A549 treated with AZD2906 at 1 μM for 4 hours (cell line): ENCODE data around the gene MANEAL. TPM values are rescaled to one million over a fixed set of nuclear protein-coding genes. Genes with fewer than 3 reads are reported as not detected.

ENCODE experiments used
- total RNA-seq: library from RNA; stranded (reverse); fragments of 200-300 nt; extraction: Qiagen RNA extraction; gene quantifications from 5 replicates; pipeline ENCODE4 v1.2.3, GENCODE V29; 2022

MANEAL gene
- 21.2 to 26.5 TPM (median 25.0 TPM) in 5 replicates for total RNA-seq

GRCh38 chr1:37793773-37794371 lies at the start of gene MANEAL:
Gene MANEAL (plus strand): TSS chr1:37793847. CDS start chr1:37794183, 336 bp downstream.

GRCh38 chr1:37764888-37765441 lies 28.7 kb upstream of the MANEAL start, which contains the start of gene EPHA10:
Gene EPHA10 (minus strand): TSS chr1:37765120. CDS start chr1:37765066, 54 bp downstream.

GRCh38 chr1:37807555-37808368 lies 14.1 kb downstream of the MANEAL start, which contains the start of the genes C1orf122 and YRDC:
Gene C1orf122 (plus strand): TSS chr1:37807790. CDS start chr1:37808405, 615 bp downstream.
Gene YRDC (minus strand): TSS chr1:37808208. CDS start chr1:37808180, 28 bp downstream.

Other genes with a start within 250 kb of the MANEAL start
- 10.6 to 16.0 TPM (median 15.4 TPM) in 5 replicates for gene SNIP1, start 239.6 kb upstream of the MANEAL start, total RNA-seq
- gene DNALI1, start 236.9 kb upstream of the MANEAL start, total RNA-seq: 0.03 TPM in 1 of 5 replicates, not detected in the others
- gene GNL2, start 197.9 kb upstream of the MANEAL start, total RNA-seq: 48.6 to 63.7 TPM (median 52.0 TPM) in 5 replicates
- 0.05 to 0.19 TPM (median 0.14 TPM) in 5 replicates for gene RSPO1, start 159.0 kb upstream of the MANEAL start, total RNA-seq
- 45.0 to 48.5 TPM (median 47.4 TPM) in 5 replicates for gene CDCA8, start 101.3 kb upstream of the MANEAL start, total RNA-seq
- 0.95 to 1.4 TPM (median 1.1 TPM) in 5 replicates for gene EPHA10, start 28.7 kb upstream of the MANEAL start, total RNA-seq
- 35.9 to 71.1 TPM (median 57.7 TPM) in 5 replicates for gene C1orf122, start 13.9 kb downstream of the MANEAL start, total RNA-seq
- gene YRDC, start 14.4 kb downstream of the MANEAL start, total RNA-seq: 11.3 to 18.7 TPM (median 16.4 TPM) in 5 replicates
- 4.1 to 5.4 TPM (median 4.5 TPM) in 5 replicates for gene MTF1, start 65.7 kb downstream of the MANEAL start, total RNA-seq
- gene INPP5B, start 153.2 kb downstream of the MANEAL start, total RNA-seq: 4.0 to 4.9 TPM (median 4.1 TPM) in 5 replicates
- gene SF3A3, start 196.2 kb downstream of the MANEAL start, total RNA-seq: 44.8 to 91.7 TPM (median 49.7 TPM) in 5 replicates
- 9.8 to 11.6 TPM (median 10.8 TPM) in 5 replicates for gene FHL3, start 211.7 kb downstream of the MANEAL start, total RNA-seq
- gene UTP11, start 218.9 kb downstream of the MANEAL start, total RNA-seq: 37.0 to 67.7 TPM (median 39.6 TPM) in 5 replicates